Peyer's patch (tissue), 4 donors: Measurements from ENCODE around the gene FIZ1. TPM values are rescaled to one million over a fixed set of nuclear protein-coding genes. Genes with fewer than 3 reads are reported as not detected.

Source experiments
- DNase-seq, 3 donors: peaks; one replicate each; pipeline ENCODE4 v3.0.0-alpha.2; 2017 to 2019
- H3K27ac ChIP-seq, 4 donors: fragments of 200-600 bp; sonication (generic); one replicate each; pipeline ENCODE4 v1.5.1; 2016 to 2019
- H3K27me3 ChIP-seq, 2 donors: fragments of 200-600 bp; sonication (generic); one replicate each; pipeline ENCODE4 v1.5.1; 2019
- H3K36me3 ChIP-seq, 3 donors: fragments of 200-600 bp; sonication (generic); one replicate each; pipeline ENCODE4 v1.5.1; 2016 to 2019
- H3K4me1 ChIP-seq, 4 donors: fragments of 200-600 bp; sonication (generic); one replicate each; pipeline ENCODE4 v1.5.1; 2016 to 2019
- H3K4me3 ChIP-seq, 4 donors: fragments of 200-600 bp; sonication (generic); 1 replicate in 3 of 4; 2 replicates in 1 of 4; pipeline ENCODE4 v1.5.1; 2016 to 2019; ENCODE audit warnings: mild to moderate bottlenecking in 1 of 4
- H3K9me3 ChIP-seq, 4 donors: fragments of 200-600 bp; sonication (generic); one replicate each; pipeline ENCODE4 v1.5.1; 2016 to 2019; ENCODE audit warnings: mild to moderate bottlenecking in 1 of 4
- POLR2A ChIP-seq, 2 donors: fragments of 450-650 bp; IDR thresholded peaks; one replicate each; pipeline ENCODE4 v1.5.1; 2017; ENCODE audit warnings: antibody characterized with exemption in 2 of 2, mild to moderate bottlenecking in 2 of 2, moderate library complexity in 2 of 2
- total RNA-seq, 4 donors: library from RNA; depleted of rRNA; stranded (reverse); fragments of >200 nt; gene quantifications; one replicate each; pipeline ENCODE4 v1.1.0, GENCODE V29; 2016
- TF ChIP-seq, protein P1 (sequence below), 6 experiments: fragments of 450-650 bp in 4 of 6; fragments of 200-600 bp in 2 of 6; sonication (generic) in 1 of 6; IDR thresholded peaks; one replicate each; pipeline ENCODE4 v1.5.1; 2017 to 2019; ENCODE audit warnings: antibody characterized with exemption in 6 of 6, mild to moderate bottlenecking in 3 of 6, moderate library complexity in 1 of 6

The FIZ1 gene
- total RNA-seq, 4 donors from 2014 or later: 6.0 to 14.9 (median 12.0) TPM

DNA sequence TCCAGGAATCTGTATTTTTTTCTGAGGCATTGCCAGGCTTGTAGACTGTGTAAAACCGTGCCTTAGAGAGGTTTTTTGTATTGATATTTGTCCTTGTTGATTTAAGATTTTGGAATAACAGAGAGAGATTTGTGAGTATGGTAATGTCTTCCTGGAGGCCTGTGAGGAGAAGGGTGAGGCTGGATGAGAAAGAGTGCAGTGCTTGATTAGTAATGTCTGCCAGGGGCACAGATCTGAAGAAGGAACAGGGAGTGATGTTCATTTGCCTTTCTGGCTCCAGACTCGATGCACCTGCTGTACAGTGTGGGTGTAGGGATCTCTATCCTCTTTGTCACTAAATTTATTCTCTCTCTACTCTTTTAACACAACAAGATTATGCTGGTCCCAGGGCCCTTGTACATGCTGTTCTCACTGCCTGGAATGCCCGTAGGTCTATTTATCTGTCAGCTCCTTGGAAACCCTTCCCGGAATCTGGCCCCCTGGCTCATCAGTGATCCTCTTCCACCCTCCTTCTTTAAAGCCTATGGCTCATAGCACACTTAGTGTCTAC, 4.2 kb downstream of the FIZ1 start:
- H3K27ac ChIP-seq: no peak overlapping the region
- H3K4me1 ChIP-seq: no peaks in the 10 kb centered on the region
- no peaks in the 10 kb centered on the region for H3K9me3 ChIP-seq
- no peak for TF ChIP-seq POLR2A (IDR thresholded peaks at IDR 0.05)
- TF ChIP-seq, protein P1, sequence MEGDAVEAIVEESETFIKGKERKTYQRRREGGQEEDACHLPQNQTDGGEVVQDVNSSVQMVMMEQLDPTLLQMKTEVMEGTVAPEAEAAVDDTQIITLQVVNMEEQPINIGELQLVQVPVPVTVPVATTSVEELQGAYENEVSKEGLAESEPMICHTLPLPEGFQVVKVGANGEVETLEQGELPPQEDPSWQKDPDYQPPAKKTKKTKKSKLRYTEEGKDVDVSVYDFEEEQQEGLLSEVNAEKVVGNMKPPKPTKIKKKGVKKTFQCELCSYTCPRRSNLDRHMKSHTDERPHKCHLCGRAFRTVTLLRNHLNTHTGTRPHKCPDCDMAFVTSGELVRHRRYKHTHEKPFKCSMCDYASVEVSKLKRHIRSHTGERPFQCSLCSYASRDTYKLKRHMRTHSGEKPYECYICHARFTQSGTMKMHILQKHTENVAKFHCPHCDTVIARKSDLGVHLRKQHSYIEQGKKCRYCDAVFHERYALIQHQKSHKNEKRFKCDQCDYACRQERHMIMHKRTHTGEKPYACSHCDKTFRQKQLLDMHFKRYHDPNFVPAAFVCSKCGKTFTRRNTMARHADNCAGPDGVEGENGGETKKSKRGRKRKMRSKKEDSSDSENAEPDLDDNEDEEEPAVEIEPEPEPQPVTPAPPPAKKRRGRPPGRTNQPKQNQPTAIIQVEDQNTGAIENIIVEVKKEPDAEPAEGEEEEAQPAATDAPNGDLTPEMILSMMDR (IDR thresholded peaks at IDR 0.05): no peak
- H3K4me3 ChIP-seq: no peak overlapping the region
- DNase-seq: no peak
- H3K27me3 ChIP-seq: no peaks in the 10 kb centered on the region
- peaks cover 0 to 39% (median 0%) of the 10 kb centered on the region in 3 donors for H3K36me3 ChIP-seq

DNA sequence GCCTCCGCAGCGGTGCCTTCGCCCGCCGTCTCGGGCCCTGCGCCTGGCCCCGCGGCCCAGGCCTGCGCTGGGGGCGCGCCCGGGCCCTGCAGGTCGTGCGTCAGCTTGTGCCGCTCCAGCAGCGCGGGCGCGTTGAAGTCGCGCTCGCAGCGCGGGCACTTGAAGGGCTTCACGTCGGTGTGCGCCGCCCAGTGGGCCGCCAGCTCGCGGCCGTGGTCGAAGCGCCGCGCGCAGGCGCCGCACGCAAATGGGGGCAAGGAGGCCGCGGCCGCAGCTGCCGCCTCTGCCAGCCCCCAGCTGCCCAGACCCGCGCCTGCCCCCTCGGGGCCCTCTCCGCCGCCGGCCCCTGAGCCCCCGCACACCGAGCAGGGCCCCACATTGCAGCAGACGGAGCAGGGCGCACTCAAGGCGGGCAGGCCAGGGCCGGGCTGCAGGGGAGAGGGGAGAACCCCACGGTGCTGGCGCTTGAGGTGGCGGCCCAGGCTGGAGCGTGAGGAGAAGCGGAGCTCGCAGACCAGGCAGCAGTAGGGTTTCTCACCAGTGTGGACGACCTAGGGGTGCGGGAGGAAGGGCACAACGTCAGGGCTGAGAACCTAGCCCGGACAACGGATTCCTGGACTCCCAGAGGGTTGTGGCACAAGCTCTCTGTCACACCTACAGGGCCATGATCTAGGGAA, 6.1 kb downstream of the FIZ1 start:
- Histone ChIP-seq H3K27me3 (no peaks in the 10 kb centered on the region), H3K27ac (no peak overlapping the region), H3K4me1 (no peaks in the 10 kb centered on the region), H3K36me3 (peaks cover 0 to 39% (median 0%) of the 10 kb centered on the region in 3 donors), H3K9me3 (no peaks in the 10 kb centered on the region), H3K4me3 (no peak overlapping the region)
- DNase-seq: no peak
- TF ChIP-seq, protein P1 (IDR thresholded peaks at IDR 0.05): no peak
- TF ChIP-seq POLR2A (IDR thresholded peaks at IDR 0.05): no peak

DNA sequence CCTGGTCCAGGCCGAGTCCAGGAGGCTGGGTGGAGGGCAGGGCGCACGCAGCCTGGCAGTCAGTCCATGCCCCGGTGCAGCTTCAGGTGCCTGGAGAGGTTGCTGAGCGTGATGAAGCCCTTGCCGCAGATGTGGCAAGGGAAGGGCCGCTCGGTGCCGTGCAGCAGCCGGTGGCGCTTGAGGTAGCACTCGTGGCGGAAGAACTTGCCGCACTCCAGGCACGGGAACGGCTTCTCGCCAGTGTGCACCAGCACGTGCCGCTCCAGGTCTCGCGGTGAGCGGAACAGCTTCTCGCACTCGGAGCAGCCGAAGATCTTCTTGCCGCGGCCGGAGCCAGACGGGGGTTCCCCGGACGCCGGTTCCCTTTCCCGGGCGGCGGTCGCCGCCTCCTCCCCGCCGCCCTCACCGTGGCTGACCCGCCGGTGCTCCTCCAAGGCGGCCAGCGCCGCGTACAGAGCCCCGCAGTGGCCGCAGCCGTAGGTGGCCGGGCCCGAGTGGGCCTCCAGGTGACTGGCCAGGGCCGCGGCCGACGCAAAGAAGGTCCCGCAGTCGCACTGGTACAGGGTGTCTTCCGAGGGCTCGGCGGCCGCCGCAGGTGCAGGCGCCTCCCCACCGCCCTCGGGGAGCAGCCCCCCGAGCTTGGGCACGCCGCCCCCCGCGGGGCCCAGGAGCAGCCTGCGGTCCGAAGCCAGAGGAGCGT, 6.8 kb downstream of the FIZ1 start:
- peaks cover 0 to 37% (median 0%) of the 10 kb centered on the region in 3 donors for H3K36me3 ChIP-seq
- DNase-seq: no peak
- H3K27ac ChIP-seq: no peak overlapping the region
- H3K4me1 ChIP-seq: peaks cover 0 to 4% (median 0%) of the 10 kb centered on the region in 4 donors
- H3K27me3 ChIP-seq: no peaks in the 10 kb centered on the region
- no peak for TF ChIP-seq POLR2A (IDR thresholded peaks at IDR 0.05)
- TF ChIP-seq, protein P1 (IDR thresholded peaks at IDR 0.05): no peak
- no peaks in the 10 kb centered on the region for H3K9me3 ChIP-seq
- no peak overlapping the region for H3K4me3 ChIP-seq

DNA sequence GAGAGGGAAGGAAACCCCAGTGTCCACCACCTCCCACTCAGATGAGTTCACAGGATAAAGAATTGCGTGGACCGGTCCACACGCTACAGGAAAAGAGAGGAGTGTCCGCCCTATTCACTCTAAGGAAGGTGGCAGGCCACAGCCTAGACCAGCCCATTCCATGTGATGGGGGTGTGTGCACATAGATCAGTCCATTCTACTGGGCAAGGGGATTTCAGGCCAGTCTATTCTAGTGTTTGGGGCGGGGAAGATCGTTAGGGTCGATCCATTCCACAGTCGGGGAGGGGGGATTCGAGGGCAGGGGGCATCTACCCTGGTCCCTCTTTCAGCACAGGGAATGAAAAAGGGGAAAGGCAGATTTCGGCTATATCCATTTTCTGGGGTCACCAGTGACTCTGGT, 7.8 kb downstream of the FIZ1 start:
- Histone ChIP-seq H3K27ac (no peak overlapping the region), H3K9me3 (no peaks in the 10 kb centered on the region), H3K4me3 (no peak overlapping the region), H3K27me3 (no peaks in the 10 kb centered on the region), H3K36me3 (peaks cover 0 to 27% (median 0%) of the 10 kb centered on the region in 3 donors), H3K4me1 (peaks cover 0 to 13% (median 6%) of the 10 kb centered on the region in 4 donors)
- DNase-seq: no peak
- TF ChIP-seq POLR2A (IDR thresholded peaks at IDR 0.05): no peak
- TF ChIP-seq, protein P1 (IDR thresholded peaks at IDR 0.05): no peak

DNA sequence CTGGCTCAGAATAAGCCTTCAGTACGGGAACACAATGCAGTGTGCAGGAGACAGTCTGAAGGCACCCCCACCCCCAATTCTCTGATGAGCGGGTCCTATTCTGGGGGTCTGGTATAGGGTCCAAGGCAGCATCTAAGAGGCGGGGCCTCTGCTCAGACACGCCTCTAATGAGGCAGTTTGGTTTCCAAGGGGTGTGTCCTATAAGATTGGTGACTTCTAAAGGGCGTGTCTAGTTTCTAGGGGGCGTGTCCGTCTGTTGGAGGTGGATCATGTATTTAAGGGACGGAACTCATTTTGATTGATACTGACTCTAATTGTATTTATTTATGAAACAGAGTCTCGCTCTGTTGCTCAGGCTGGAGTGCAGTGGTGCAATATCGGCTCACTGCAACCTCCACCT, 8.7 kb downstream of the FIZ1 start:
- no peak overlapping the region for H3K4me3 ChIP-seq
- TF ChIP-seq, protein P1 (IDR thresholded peaks at IDR 0.05): no peak
- TF ChIP-seq POLR2A (IDR thresholded peaks at IDR 0.05): no peak
- no peaks in the 10 kb centered on the region for H3K27me3 ChIP-seq
- H3K9me3 ChIP-seq: no peaks in the 10 kb centered on the region
- no peak overlapping the region for H3K27ac ChIP-seq
- no peak for DNase-seq
- H3K4me1 ChIP-seq: peaks cover 0 to 21% (median 12%) of the 10 kb centered on the region in 4 donors
- H3K36me3 ChIP-seq: peaks cover 0 to 18% (median 0%) of the 10 kb centered on the region in 3 donors
